Peyer's patch (tissue), 4 donors: ENCODE results near the gene PGGHG.

Source experiments
- CTCF ChIP-seq, 6 experiments: fragments of 450-650 bp in 4 of 6; fragments of 200-600 bp in 2 of 6; sonication (generic) in 1 of 6; IDR thresholded peaks; one replicate each; pipeline ENCODE4 v1.5.1; 2017 to 2019; ENCODE audit warnings: antibody characterized with exemption in 6 of 6, mild to moderate bottlenecking in 3 of 6, moderate library complexity in 1 of 6
- POLR2A ChIP-seq, 2 donors: fragments of 450-650 bp; IDR thresholded peaks; one replicate each; pipeline ENCODE4 v1.5.1; 2017; ENCODE audit warnings: antibody characterized with exemption in 2 of 2, mild to moderate bottlenecking in 2 of 2, moderate library complexity in 2 of 2

GRCh38 chr11:304061-304506, 15.2 kb downstream of the PGGHG start:
- TF ChIP-seq POLR2A (IDR thresholded peaks at IDR 0.05), result no peak
- TF ChIP-seq CTCF (IDR thresholded peaks at IDR 0.05), result no peak
